ENCODE measurements around the gene ABCC11.

- no peak for TF ChIP-seq POLR2AphosphoS5 (IDR thresholded peaks at IDR 0.05; ENCODE audit: low read depth, low read length)
- TF ChIP-seq SIN3A (IDR thresholded peaks at IDR 0.05; ENCODE audit: borderline replicate concordance, insufficient read depth, low read length): no peak
- TF ChIP-seq REST (IDR thresholded peaks at IDR 0.05; ENCODE audit: insufficient read depth in 1 of 2, low read depth in 2 of 2, low read length in 2 of 2): no peak
- no peak for TF ChIP-seq TAF1 (IDR thresholded peaks at IDR 0.05; ENCODE audit: borderline replicate concordance, insufficient read depth, low read length)
These were observed 126.1 kb downstream of the ABCC11 start for GRCh38 chr16:48121276-48121675.

Measured in PFSK-1 (cell line).